Prostate gland (tissue), 2 donors: ENCODE results near the gene NRSN2. TPM values are rescaled to one million over a fixed set of nuclear protein-coding genes. Genes with fewer than 3 reads are reported as not detected.

Experiments
- DNase-seq: peaks from one replicate; pipeline ENCODE4 v3.0.0-alpha.2; 2019; ENCODE audit warnings: low spot score
- H3K27ac ChIP-seq, 2 donors: fragments of 200-600 bp; sonication (generic); 2 replicates each; pipeline ENCODE4 v1.5.1; 2017 to 2019
- H3K27me3 ChIP-seq: fragments of 200-600 bp; sonication (generic); replicated peaks from 2 replicates; pipeline ENCODE4 v1.5.1; 2019; ENCODE audit not compliant: insufficient read depth
- H3K36me3 ChIP-seq, 2 donors: fragments of 200-600 bp; sonication (generic); 1 replicate in 1 of 2; 2 replicates in 1 of 2; pipeline versions ENCODE4 v1.5.1 to v1.8.1; 2017 to 2019
- H3K4me1 ChIP-seq: fragments of 200-600 bp; sonication (generic); replicated peaks from 2 replicates; pipeline ENCODE4 v1.5.1; 2019
- H3K4me3 ChIP-seq, 2 donors: fragments of 200-600 bp; sonication (generic); 2 replicates each; pipeline ENCODE4 v1.5.1; 2017 to 2019
- H3K9me3 ChIP-seq: fragments of 200-600 bp; sonication (generic); 2 replicates; pipeline ENCODE4 v1.5.1; 2017
- POLR2A ChIP-seq: fragments of 450-650 bp; IDR thresholded peaks from one replicate; pipeline ENCODE4 v1.6.1; 2016; ENCODE audit warnings: antibody characterized with exemption, mild to moderate bottlenecking
- POLR2AphosphoS5 ChIP-seq: sonication (generic); formaldehyde crosslinking; IDR thresholded peaks from one replicate; pipeline ENCODE4 v1.6.1; 2017; ENCODE audit warnings: antibody characterized with exemption
- WGBS: methylation state at CpG from one replicate; pipeline ENCODE4 v1.1.5; 2018; 5-methylcytosine and 5-hydroxymethylcytosine counted together
- intact Hi-C: fragments of 100-400 bp; cut with DNase I; formaldehyde crosslinking; loops from one replicate; pipeline ENCODE4 v1.14.2; 2022
- total RNA-seq, 2 donors: library from RNA; depleted of rRNA; stranded (reverse); fragments of >200 nt; gene quantifications; one replicate each; pipeline ENCODE4 v1.1.0, GENCODE V29; 2016
- TF ChIP-seq, protein P1 (sequence below), 4 experiments: fragments of 200-600 bp in 2 of 4; fragments of 450-650 bp in 2 of 4; sonication (generic) in 2 of 4; IDR thresholded peaks; 1 replicate in 3 of 4; 2 replicates in 1 of 4; pipeline ENCODE4 v1.5.1; 2016 to 2019; ENCODE audit warnings: antibody characterized with exemption in 4 of 4, mild to moderate bottlenecking in 2 of 4, moderate library complexity in 2 of 4

Gene NRSN2
- total RNA-seq, 2 donors from 2014 or later = 26.3 to 48.3 TPM

DNA sequence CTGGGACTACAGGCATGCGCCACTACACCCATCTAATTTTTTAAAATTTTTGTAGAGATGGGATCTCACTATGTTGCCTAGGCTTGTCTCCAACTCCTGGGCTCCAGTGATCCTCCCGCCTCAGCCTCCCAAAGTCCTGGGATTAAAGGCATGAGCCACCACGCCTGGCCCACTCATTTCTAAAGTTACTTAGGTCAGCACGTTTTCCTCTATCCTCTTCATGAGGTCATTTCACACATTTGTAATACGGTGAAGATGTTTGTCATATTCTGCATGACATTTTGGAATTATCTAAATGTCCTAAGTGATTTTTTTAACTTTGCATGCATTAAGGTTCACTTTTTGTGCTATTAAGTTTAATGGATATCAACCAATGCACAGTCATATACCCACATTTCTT lies 33.5 kb upstream of the NRSN2 start:
- no peaks in the 10 kb centered on the region for H3K36me3 ChIP-seq
- H3K4me3 ChIP-seq = no peak overlapping the region
- intact Hi-C loops = no loop called here
- H3K4me1 ChIP-seq = no peaks in the 10 kb centered on the region
- no peak for DNase-seq
- no peaks in the 10 kb centered on the region for H3K9me3 ChIP-seq
- 93% methylated on average over 5 of the region's 5 CpGs for WGBS
- H3K27me3 ChIP-seq = no peaks in the 10 kb centered on the region
- H3K27ac ChIP-seq = no peak overlapping the region
- TF ChIP-seq POLR2AphosphoS5 (no peak), POLR2A (no peak)
- TF ChIP-seq, protein P1, sequence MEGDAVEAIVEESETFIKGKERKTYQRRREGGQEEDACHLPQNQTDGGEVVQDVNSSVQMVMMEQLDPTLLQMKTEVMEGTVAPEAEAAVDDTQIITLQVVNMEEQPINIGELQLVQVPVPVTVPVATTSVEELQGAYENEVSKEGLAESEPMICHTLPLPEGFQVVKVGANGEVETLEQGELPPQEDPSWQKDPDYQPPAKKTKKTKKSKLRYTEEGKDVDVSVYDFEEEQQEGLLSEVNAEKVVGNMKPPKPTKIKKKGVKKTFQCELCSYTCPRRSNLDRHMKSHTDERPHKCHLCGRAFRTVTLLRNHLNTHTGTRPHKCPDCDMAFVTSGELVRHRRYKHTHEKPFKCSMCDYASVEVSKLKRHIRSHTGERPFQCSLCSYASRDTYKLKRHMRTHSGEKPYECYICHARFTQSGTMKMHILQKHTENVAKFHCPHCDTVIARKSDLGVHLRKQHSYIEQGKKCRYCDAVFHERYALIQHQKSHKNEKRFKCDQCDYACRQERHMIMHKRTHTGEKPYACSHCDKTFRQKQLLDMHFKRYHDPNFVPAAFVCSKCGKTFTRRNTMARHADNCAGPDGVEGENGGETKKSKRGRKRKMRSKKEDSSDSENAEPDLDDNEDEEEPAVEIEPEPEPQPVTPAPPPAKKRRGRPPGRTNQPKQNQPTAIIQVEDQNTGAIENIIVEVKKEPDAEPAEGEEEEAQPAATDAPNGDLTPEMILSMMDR (IDR thresholded peaks at IDR 0.05) = no peak

DNA sequence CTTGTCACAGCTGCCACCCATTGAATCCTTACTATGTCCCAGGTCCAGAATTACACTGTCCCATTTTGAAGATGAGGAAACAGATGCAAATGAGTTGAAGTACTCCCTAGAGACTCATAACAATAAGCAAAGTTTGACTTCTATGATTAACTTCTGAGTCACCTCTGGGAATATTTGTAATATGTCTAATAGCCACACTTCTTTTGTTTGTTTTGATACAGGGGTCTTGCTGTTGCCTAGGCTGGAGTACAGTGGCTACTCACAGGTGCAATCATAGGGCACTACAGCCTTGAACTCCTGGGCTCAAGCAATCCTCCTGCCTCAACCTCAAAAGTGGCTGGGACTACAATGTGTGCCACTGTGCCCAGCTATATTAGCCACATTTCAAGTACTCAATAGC lies 33.0 kb upstream of the NRSN2 start:
- no peak for DNase-seq
- intact Hi-C loops = no loop called here
- no peaks in the 10 kb centered on the region for H3K36me3 ChIP-seq

DNA sequence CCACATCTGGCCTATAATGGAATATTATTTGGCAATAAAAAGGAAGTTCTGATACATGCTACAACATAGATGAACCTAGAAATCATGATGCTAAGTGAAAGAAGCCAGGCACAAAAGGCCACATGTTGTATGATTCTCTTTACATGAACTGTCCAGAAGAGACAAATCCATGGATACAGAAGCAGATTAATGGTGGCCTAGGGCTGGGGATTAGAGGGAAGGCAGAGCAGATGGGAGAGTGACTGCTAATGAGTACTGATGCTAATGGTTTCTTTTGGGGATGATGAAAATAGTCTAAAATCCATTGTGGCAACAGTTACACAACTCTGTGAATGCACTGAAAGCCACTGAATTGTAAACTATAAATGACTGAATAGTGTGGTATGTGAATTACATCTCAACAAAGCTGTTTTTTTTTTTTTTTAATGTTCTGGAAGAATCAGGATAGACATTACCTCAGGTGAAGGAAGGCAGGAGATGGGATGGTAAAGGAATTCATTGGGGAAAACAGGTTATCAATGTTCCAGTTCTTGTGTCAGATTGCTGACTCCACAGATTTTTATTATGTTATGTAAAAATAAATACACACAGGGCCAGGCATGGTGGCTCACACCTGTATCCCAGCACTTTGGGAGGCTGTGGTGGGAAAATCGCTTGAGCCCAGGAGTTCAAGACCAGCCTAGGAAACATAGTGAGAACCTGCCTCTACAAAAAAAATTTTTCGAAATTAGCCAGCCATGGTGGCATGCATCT lies 30.4 kb upstream of the NRSN2 start:
- WGBS = 100% methylated on average over 2 of the region's 2 CpGs
- Histone ChIP-seq H3K27ac (no peak overlapping the region), H3K4me3 (no peak overlapping the region), H3K4me1 (no peaks in the 10 kb centered on the region), H3K27me3 (no peaks in the 10 kb centered on the region), H3K9me3 (no peaks in the 10 kb centered on the region), H3K36me3 (no peaks in the 10 kb centered on the region)
- TF ChIP-seq POLR2AphosphoS5 = no peak
- TF ChIP-seq, protein P1 (IDR thresholded peaks at IDR 0.05) = no peak
- no peak for TF ChIP-seq POLR2A
- intact Hi-C loops = no loop called here
- DNase-seq = no peak

More for the DNA sequence above, 33.0 kb upstream of the NRSN2 start:
- H3K27me3 ChIP-seq = no peaks in the 10 kb centered on the region
- no peak overlapping the region for H3K4me3 ChIP-seq
- no peaks in the 10 kb centered on the region for H3K4me1 ChIP-seq
- H3K27ac ChIP-seq = no peak overlapping the region
- TF ChIP-seq, protein P1 (IDR thresholded peaks at IDR 0.05) = no peak
- no peak for TF ChIP-seq POLR2A
- no peaks in the 10 kb centered on the region for H3K9me3 ChIP-seq

DNA sequence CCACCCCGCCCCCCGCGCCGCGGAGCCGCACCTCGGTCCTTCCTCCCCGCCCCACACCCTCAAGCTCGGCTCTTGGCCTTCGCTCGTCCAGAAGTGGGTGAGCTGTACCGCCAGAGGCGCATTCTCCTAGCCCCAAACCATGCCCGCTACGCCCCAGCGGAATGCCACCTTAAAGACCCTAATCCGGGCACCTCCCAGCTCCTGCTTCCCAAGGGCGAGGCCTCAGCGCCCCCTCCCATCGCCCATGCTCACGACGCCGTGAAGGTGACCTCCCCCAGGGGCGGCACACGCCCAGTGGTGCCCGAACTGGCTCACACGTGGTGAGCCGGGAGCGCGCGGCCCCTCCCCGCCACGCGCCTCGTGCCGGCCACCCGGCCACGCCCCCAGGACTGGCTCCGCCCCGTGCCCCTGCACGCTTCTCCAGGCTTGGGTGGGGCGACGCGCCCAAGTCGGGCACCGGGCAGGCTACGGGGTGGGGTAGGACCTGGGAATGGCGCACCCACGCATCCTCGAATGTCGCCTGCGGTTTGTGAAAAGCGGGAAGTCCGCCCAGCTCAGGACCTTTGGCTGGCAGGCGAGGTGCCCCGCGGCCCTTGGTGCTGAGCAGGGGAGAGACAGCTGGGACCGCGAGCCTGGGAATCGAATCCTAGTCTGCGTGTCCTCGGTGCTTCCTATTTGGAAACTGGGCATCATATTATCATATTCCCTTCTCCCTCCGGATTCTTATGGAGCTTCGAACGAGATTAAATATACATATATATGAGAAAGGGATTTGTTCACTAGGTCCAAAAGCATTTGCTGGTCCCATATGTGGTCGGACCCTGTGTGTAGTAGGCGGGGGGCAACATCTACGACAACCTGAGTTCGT lies 22.5 kb upstream of the NRSN2 start:
- intact Hi-C loops = loop anchor here (2.0 kb wide), 1 partner anchor 28 kb away; the partner anchor contains the start of gene ZCCHC3
- Histone ChIP-seq H3K27me3 (no peaks in the 10 kb centered on the region), H3K9me3 (no peaks in the 10 kb centered on the region), H3K4me3 (peak overlapping the region; percentile 69 to 76), H3K4me1 (peaks cover 4% of the 10 kb centered on the region), H3K27ac (peak overlapping the region; percentile 93 to 97), H3K36me3 (no peaks in the 10 kb centered on the region)
- under 1% methylated on average over 60 of the region's 69 CpGs for WGBS
- DNase-seq = peak; percentile 86
- TF ChIP-seq, protein P1 (IDR thresholded peaks at IDR 0.05) = peak in 2 of 4 experiments; percentile 30 to 33
- TF ChIP-seq POLR2A (peak; percentile 74), POLR2AphosphoS5 (peak; percentile 60)
